HCT116 (cell line): ENCODE measurements around the gene RPL3. TPM values are rescaled to one million over a fixed set of nuclear protein-coding genes. Genes with fewer than 3 reads are reported as not detected.

Experiments used
- ATAC-seq: fragments of 200-7000 bp; cut with Tn5 transposase; 2 replicates; pipeline ENCODE4 v1.9.1; 2020; ENCODE audit warnings: mild to moderate bottlenecking, moderate library complexity
- BruUV-seq: library from RNA; stranded (reverse); fragments of 400-500 nt; replicated peaks from 2 replicates; lab custom pipeline; 2021; lab: Mats Ljungman, UMichigan
- CTCF ChIA-PET: fragments of 300-600 bp; sonication (Branson Sonifier 250); formaldehyde crosslinking; loops from one replicate; lab custom pipeline; 2021; ENCODE audit warnings: antibody characterized with exemption; lab: Charles Lee
- POLR2A ChIA-PET: fragments of 300-600, 350-600 bp; sonication (Branson Sonifier 250); formaldehyde crosslinking; loops from one replicate; lab custom pipeline; 2021; ENCODE audit warnings: antibody characterized with exemption; lab: Charles Lee
- RAD21 ChIA-PET, 2 experiments: fragments of 300-600 bp; sonication (Branson Sonifier 250); formaldehyde crosslinking; loops; one replicate each; lab custom pipeline; 2023; ENCODE audit warnings: low total read pairs in 2 of 2; ENCODE audit not compliant: uncharacterized antibody in 2 of 2, unreplicated experiment in 2 of 2, low non-redundant PET in 1 of 2; lab: Charles Lee
- DNase-seq: peaks from one replicate; pipeline ENCODE4 v3.0.0-alpha.2; 2010; ENCODE audit warnings: low read depth, low spot score
- H2AFZ ChIP-seq: fragments of 200-600 bp; shearing (Covaris generic), sonication (generic); 2 replicates; pipeline ENCODE4 v1.6.1; 2017; ENCODE audit warnings: low read depth, mixed run types, mixed read lengths, antibody characterized with exemption, low read length; ENCODE audit not compliant: poor library complexity, severe bottlenecking
- H3K27ac ChIP-seq: 2 replicates; pipeline ENCODE4 v1.5.1; 2012; ENCODE audit warnings: low read depth, low read length
- H3K27me3 ChIP-seq: fragments of 200-600 bp; sonication (generic); 2 replicates; pipeline ENCODE4 v1.6.1; 2016; ENCODE audit warnings: mixed run types, low read length, mixed read lengths; ENCODE audit not compliant: insufficient read depth
- H3K36me3 ChIP-seq, 2 experiments: fragments of 200-500 bp in 1 of 2; fragments of 200-600 bp in 1 of 2; sonication (Bioruptor generic) in 1 of 2; sonication (generic) in 1 of 2; 2 replicates each; pipeline versions ENCODE4 v1.5.1 to v1.6.1; 2014 to 2016; ENCODE audit warnings: low read length in 2 of 2, inconsistent platforms in 1 of 2, mixed read lengths in 1 of 2, mixed run types in 1 of 2; ENCODE audit not compliant: insufficient read depth in 2 of 2, control insufficient read depth in 1 of 2
- H3K4me1 ChIP-seq, 2 experiments: fragments of 200-600 bp in 1 of 2; sonication (generic) in 1 of 2; 2 replicates each; pipeline versions ENCODE4 v1.5.1 to v1.6.1; 2012 to 2017; ENCODE audit warnings: low read length in 2 of 2, inconsistent platforms in 1 of 2, mild to moderate bottlenecking in 1 of 2, mixed read lengths in 1 of 2, mixed run types in 1 of 2, moderate library complexity in 1 of 2; ENCODE audit not compliant: insufficient read depth in 2 of 2, control insufficient read depth in 1 of 2
- H3K4me2 ChIP-seq: fragments of 200-600 bp; sonication (generic); 2 replicates; pipeline ENCODE4 v1.6.1; 2017; ENCODE audit warnings: mixed run types, low read length, mixed read lengths
- H3K4me3 ChIP-seq, 2 experiments: fragments of 200-600 bp in 1 of 2; sonication (generic) in 1 of 2; replicated peaks in 1 of 2; 2 replicates each; pipeline ENCODE4 v1.5.1; 2011 to 2016; ENCODE audit warnings: low read length in 2 of 2, control low read depth in 1 of 2, low read depth in 1 of 2, mild to moderate bottlenecking in 1 of 2, mixed read lengths in 1 of 2, mixed run types in 1 of 2
- H3K79me2 ChIP-seq: fragments of 200-600 bp; sonication (generic); 2 replicates; pipeline ENCODE4 v1.6.1; 2017; ENCODE audit warnings: mild to moderate bottlenecking, mixed run types, low read length, moderate library complexity, mixed read lengths; ENCODE audit not compliant: insufficient read depth
- H3K9ac ChIP-seq: fragments of 200-600 bp; sonication (generic); 2 replicates; pipeline ENCODE4 v1.6.1; 2016; ENCODE audit warnings: low read length, mixed read lengths
- H3K9me2 ChIP-seq: fragments of 200-600 bp; sonication (generic), shearing (Covaris generic); 2 replicates; pipeline ENCODE4 v1.6.1; 2017; ENCODE audit warnings: mixed run types, mild to moderate bottlenecking, moderate library complexity; ENCODE audit not compliant: insufficient read depth
- H3K9me3 ChIP-seq, 2 experiments: fragments of 200-500 bp in 1 of 2; fragments of 200-600 bp in 1 of 2; sonication (Bioruptor generic) in 1 of 2; sonication (generic) in 1 of 2; 2 replicates each; pipeline ENCODE4 v1.6.1; 2014 to 2017; ENCODE audit warnings: low read length in 2 of 2, mixed read lengths in 2 of 2, inconsistent platforms in 1 of 2, low read depth in 1 of 2, mild to moderate bottlenecking in 1 of 2, mixed run types in 1 of 2, moderate library complexity in 1 of 2; ENCODE audit not compliant: control insufficient read depth in 1 of 2, insufficient read depth in 1 of 2
- H4K20me1 ChIP-seq: fragments of 200-600 bp; sonication (generic), shearing (Covaris generic); 2 replicates; pipeline ENCODE4 v1.6.1; 2017; ENCODE audit warnings: mixed run types, mild to moderate bottlenecking, moderate library complexity; ENCODE audit not compliant: insufficient read depth
- ATF3 ChIP-seq: IDR thresholded peaks from 2 replicates; pipeline ENCODE4 v1.6.1; 2012
- CBX3 ChIP-seq: IDR thresholded peaks from 2 replicates; pipeline ENCODE4 v1.6.1; 2012; ENCODE audit warnings: low read depth
- CTCF ChIP-seq, 3 experiments: fragments of 200-600 bp in 1 of 3; sonication (generic) in 1 of 3; IDR thresholded peaks in 2 of 3; conservative IDR thresholded peaks in 1 of 3; 2 replicates each; pipeline ENCODE4 v1.5.1; 2012 to 2017; ENCODE audit warnings: low read depth in 2 of 3, low read length in 2 of 3, antibody characterized with exemption in 1 of 3, borderline replicate concordance in 1 of 3, control low read depth in 1 of 3, mild to moderate bottlenecking in 1 of 3, mixed read lengths in 1 of 3, mixed run types in 1 of 3, moderate library complexity in 1 of 3; ENCODE audit not compliant: insufficient read depth in 1 of 3
- ELF1 ChIP-seq: IDR thresholded peaks from 2 replicates; pipeline ENCODE4 v1.6.1; 2012; ENCODE audit warnings: low read depth, borderline replicate concordance
- EZH2phosphoT487 ChIP-seq: fragments of 200-600 bp; IDR thresholded peaks from 2 replicates; pipeline ENCODE4 v1.6.1; 2018; ENCODE audit warnings: antibody characterized with exemption, borderline replicate concordance
- MAX ChIP-seq: IDR thresholded peaks from 2 replicates; pipeline ENCODE4 v1.6.1; 2012
- POLR2A ChIP-seq: IDR thresholded peaks from 2 replicates; pipeline ENCODE4 v1.7.0; 2011; ENCODE audit warnings: borderline replicate concordance; ENCODE audit not compliant: insufficient read depth, insufficient read length; ENCODE audit errors: extremely low read depth
- RAD21 ChIP-seq: IDR thresholded peaks from 2 replicates; pipeline ENCODE4 v1.6.1; 2012; ENCODE audit warnings: low read depth, mild to moderate bottlenecking
- REST ChIP-seq: IDR thresholded peaks from 2 replicates; pipeline ENCODE4 v1.6.1; 2012; ENCODE audit warnings: low read depth
- SIN3A ChIP-seq: IDR thresholded peaks from 2 replicates; pipeline ENCODE4 v1.6.1; 2012; ENCODE audit warnings: low read depth
- SP1 ChIP-seq: IDR thresholded peaks from 2 replicates; pipeline ENCODE4 v1.6.1; 2012; ENCODE audit warnings: low read depth
- YY1 ChIP-seq: IDR thresholded peaks from 2 replicates; pipeline ENCODE4 v1.6.1; 2011; ENCODE audit warnings: low read length, low read depth, moderate library complexity, mild to moderate bottlenecking; ENCODE audit not compliant: insufficient replicate concordance; ENCODE audit errors: extremely low read depth
- ZNF274 ChIP-seq: fragments of 200-500 bp; sonication (Bioruptor generic); IDR thresholded peaks from 2 replicates; pipeline ENCODE4 v1.6.1; 2014; ENCODE audit warnings: mild to moderate bottlenecking, low read depth, low read length, inconsistent platforms
- intact Hi-C: fragments of 100-400 bp; cut with micrococcal nuclease; formaldehyde crosslinking; loops from 2 replicates; pipeline ENCODE4 v1.10.0; 2022
- total RNA-seq: library from RNA; stranded (reverse); gene quantifications from one replicate; pipeline ENCODE4 v1.2.1, GENCODE V29; 2021; ENCODE audit not compliant: unreplicated experiment

The RPL3 gene
- total RNA-seq, 1 experiment from 2014 or later, result 2,966 TPM

GRCh38 chr22:39276440-39277141 is 42.8 kb downstream of the RPL3 start:
- DNase-seq, result no peak
- H3K36me3 ChIP-seq, result no peaks in the 10 kb centered on the region
- H2AFZ ChIP-seq, result no peak overlapping the region
- H3K79me2 ChIP-seq, result no peaks in the 10 kb centered on the region
- no peak for ATAC-seq
- no peaks in the 10 kb centered on the region for H4K20me1 ChIP-seq
- H3K9ac ChIP-seq, result no peak overlapping the region
- H3K9me2 ChIP-seq, result no peaks in the 10 kb centered on the region
- H3K4me2 ChIP-seq, result no peak overlapping the region
- no peak overlapping the region for H3K27ac ChIP-seq
- no peak overlapping the region for H3K4me3 ChIP-seq
- no peaks in the 10 kb centered on the region for H3K4me1 ChIP-seq
- TF ChIP-seq ATF3, result no peak
- no peak for TF ChIP-seq SP1
- TF ChIP-seq MAX, result no peak
- no peak for TF ChIP-seq CTCF (IDR thresholded peaks at IDR 0.05 in 2 of 3, conservative IDR thresholded peaks at IDR 0.05 in 1 of 3; ENCODE audit: borderline replicate concordance in 1 of 3, insufficient read depth in 1 of 3, low read depth in 2 of 3, low read length in 2 of 3)
- TF ChIP-seq ZNF274, result no peak
- no peak for TF ChIP-seq CBX3
- TF ChIP-seq POLR2A, result no peak
- TF ChIP-seq SIN3A, result no peak
- no peak for TF ChIP-seq ELF1
- TF ChIP-seq REST, result no peak
- no peak for TF ChIP-seq YY1
- TF ChIP-seq EZH2phosphoT487, result no peak
- no peak for TF ChIP-seq RAD21
- TF ChIP-seq, all 23 proteins: peak for 0
- 0 out of 4 replicates have a peak, but pooled peaks cover 0 to 5% of the 10 kb centered on the region in 2 experiments for H3K9me3 ChIP-seq
- POLR2A ChIA-PET, result no interaction called here
- no TSS peak for BruUV-seq
- CTCF ChIA-PET, result no interaction called here
- RAD21 ChIA-PET, result no interaction called here
- intact Hi-C loops, result no loop called here
- no peaks in the 10 kb centered on the region for H3K27me3 ChIP-seq
